Anterior cingulate cortex (tissue), 58 donors: ENCODE measurements around the gene ZNF19.
A peak's percentile ranks its signal among the peaks of the same experiment; 100 is the strongest.

Experiments used
- DNase-seq, 58 donors: peaks; one replicate each; lab custom pipeline; 2025; lab: John Stamatoyannopoulos, UW

Gene ZNF19

DNA sequence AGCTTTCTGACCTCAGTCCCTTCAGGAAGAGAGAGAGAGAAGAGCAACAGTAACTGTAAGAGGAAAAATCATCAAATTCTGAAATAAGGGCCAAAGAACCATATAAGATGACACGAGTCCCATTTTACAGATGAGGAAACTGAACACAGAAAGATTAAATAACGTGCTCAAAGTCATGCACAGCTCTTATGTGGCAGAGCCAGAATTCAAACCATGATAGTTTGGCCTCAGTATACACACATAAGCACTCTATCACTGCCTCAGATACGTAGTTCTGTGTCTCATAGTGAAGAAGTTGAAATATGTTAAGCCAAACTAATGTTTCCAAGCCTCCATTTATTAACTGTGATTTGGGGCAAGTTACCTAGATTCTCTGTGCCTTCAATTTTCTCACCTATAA, 1.9 kb upstream of the ZNF19 start:
- DNase-seq = no peak

DNA sequence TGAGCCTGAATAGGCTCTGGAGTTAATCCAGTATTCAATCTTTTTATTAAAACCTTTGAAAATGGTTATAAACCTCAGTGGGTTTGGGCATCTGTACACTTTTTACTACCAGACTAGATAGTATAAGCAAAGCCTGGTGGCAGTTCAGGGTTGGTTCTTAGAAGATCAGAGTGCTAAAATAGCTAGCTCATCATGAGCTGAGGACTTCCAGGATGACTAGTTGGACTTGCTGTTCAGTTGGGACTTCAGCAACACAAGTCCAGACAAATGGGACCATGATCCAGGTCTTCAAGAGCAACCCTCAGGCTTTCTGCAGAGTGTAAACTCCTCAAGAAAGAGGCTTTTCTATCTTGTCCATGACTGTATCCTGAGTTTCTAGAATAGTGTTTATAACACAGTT, 1.2 kb upstream of the ZNF19 start:
- no peak for DNase-seq

- peak; percentile 47 to 94 (median 84) for DNase-seq
Observed at GRCh38 chr16:71484006-71484893, 4.9 kb downstream of the ZNF19 start.

DNA sequence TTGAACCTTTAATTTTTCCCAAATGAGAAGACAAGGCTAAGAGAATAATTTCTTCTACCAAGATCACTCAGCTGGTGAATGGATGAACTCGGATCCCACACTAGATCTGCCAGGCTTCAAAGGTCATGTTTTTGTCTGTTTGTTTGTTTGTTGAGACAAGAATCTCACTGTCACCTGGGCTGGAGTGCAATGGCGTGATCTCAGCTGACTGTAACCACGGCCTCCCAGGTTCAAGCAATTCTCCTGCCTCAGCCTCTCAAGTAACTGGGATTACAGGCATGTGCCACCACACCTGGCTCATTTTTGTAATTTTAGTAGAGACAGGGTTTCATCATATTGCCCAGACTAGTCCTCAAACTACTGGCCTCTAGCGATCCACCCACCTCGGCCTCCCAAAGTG, 6.6 kb downstream of the ZNF19 start:
- DNase-seq = no peak

DNA sequence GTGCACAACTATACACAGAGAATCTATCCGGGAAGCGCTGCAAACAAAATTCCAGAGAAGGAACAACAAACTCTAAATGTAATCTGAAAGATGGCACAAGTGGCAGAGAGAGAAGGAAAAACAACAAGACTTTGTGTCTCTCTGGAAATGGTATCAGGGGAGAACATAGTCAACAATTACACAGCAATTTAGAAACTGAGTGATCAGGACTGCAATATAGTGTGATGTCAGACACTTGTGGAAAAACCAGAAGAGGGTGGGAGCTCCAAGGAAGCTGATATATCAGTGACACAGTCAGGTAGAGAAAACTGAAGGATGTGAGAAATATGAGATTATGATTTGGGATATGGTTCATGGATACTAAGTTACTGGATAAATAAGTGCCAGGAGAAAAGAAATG, 8.2 kb downstream of the ZNF19 start:
- no peak for DNase-seq

- peak in 13 of 58 donors; percentile 3 to 36 (median 7) for DNase-seq
Observed at GRCh38 chr16:71479420-71479819, 9.7 kb downstream of the ZNF19 start.

- DNase-seq = no peak
Observed at GRCh38 chr16:71476457-71477124, 12.5 kb downstream of the ZNF19 start.

DNA sequence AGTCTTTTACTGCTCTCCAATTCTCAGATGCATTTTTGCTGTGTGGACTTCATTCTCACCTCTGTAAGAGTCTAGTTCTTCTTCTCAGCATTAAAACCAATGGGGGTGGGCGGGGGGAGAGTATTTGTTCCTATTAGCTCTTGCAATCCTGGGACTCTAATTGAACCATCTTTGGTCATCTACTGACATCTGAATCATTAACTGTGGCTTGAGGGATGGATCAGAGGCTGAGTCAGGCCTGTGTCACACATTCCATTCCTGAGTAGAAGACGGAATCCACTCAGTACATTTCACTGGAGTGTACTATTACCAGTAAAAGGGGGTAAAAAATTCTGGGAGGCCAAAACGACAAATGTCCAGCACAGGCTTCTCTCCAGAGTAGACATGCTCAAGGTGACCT, 14.3 kb downstream of the ZNF19 start:
- no peak for DNase-seq

DNA sequence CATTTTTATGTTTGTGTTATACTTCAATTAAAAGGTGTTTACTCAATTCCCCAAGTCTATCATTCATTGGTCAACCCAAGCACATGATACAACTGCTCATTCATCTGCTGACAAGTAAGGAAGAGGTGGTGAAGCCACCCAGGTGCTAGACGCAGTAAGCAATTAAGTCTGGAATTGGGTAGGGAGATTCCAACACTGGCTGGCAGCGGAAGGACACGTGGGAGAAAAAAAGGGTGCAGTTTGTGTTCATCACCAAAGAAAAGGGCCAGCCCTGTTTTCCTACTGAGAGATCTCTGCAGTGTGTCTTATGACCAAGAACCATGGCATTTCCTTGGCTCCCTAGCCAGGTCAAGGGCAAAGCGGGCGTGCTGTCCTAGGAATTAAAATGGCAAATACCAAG, 15.2 kb downstream of the ZNF19 start:
- DNase-seq = no peak

- no peak for DNase-seq
Observed at GRCh38 chr16:71472931-71473330, 16.2 kb downstream of the ZNF19 start.

DNA sequence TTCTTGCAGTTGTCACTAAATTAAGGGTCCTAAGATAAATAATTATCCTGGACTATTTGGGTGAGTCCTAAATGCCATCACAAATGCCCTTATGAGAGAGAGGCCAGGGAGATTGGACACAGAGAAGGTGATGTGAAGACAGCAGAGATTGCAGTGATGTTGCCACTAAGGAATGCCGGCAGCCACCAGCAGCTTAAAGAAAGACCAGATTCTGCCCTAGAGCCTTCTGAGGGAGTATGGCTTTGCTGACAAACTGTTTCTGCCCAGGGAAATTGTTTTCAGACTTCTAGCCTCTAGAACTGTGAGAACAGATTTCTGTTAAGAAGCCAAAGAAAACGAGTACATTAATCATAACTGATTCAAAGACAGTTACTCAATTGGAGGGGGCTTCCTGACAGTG, 17.1 kb downstream of the ZNF19 start:
- DNase-seq = no peak

- peak in 1 of 58 donors; percentile 2 for DNase-seq
Observed at GRCh38 chr16:71467810-71468209, 21.3 kb downstream of the ZNF19 start.

- DNase-seq = no peak
Observed at GRCh38 chr16:71464231-71464630, 24.9 kb downstream of the ZNF19 start.

DNA sequence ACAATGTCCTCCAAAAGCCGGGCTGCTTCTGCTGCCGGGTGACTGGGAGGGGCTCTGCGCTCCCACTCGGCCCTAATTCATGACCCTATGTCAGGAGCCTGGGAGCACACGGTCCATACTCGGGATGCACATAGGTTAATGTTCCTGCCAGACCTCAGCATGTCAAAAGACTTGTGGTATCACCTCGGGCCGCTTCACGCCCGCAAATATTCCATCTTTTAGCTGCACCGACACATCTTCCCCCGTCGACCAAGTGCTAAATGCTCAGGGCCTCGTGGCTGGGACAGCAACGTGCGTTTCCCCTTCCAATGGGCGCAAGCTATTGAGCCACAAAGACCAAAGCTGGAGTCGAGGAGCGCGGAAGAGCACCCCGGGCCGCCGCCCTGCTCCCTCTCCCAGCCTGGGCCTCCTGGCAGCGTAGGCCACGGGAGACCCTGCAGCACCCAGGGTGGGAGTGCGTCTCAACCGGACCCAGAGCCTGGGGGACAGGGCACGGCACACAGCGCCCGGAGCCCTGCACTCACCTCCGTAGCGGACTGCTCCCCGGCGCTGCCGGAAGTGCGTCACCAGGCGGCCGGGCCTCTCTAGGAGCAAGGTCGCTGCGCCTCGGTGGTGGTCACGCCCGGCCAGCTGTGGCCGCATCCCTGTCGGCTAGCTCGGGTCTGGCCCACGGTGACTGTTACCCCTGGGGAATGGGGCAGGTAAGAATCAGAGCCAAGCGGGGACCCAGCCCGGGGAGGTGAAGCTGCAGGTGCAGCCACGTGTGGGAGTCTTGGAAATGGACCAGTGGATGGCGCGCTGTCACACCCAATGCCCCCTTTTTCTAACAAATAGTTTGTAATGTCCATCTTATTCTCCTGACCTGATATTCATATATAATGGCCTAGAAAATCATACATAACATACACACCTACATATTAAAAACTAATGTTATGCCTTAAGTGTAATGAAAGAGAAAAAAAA, 27.2 kb downstream of the ZNF19 start, which contains the start of gene ZNF23:
TSS of gene ZNF23 (minus strand) at position 562 of the 963 bp plus-strand sequence. CDS start 5,451 bp downstream, outside the sequence.
- peak; percentile 24 to 89 (median 80) for DNase-seq

- no peak for DNase-seq
Observed at GRCh38 chr16:71460941-71461340, 28.2 kb downstream of the ZNF19 start.

- no peak for DNase-seq
Observed at GRCh38 chr16:71460236-71460635, 28.9 kb downstream of the ZNF19 start.

DNA sequence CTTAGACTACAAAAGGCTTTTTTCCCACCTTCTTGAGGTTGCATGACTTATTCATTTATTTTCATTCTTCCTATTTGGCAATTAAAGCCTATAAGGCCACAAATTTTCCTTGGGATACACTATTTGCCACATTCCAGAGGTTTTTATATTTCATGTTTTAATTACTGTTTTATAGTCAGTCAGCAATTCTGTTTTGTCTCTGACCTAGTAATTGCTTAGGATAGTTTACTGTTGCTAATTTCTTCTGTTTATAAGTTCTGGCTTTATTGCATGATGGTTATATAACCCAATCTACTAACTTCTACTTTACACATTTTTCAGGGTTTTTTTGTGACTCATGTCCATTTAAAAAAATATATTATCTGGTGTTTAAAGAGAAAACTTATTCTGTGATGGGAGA, 29.6 kb downstream of the ZNF19 start:
- no peak for DNase-seq

DNA sequence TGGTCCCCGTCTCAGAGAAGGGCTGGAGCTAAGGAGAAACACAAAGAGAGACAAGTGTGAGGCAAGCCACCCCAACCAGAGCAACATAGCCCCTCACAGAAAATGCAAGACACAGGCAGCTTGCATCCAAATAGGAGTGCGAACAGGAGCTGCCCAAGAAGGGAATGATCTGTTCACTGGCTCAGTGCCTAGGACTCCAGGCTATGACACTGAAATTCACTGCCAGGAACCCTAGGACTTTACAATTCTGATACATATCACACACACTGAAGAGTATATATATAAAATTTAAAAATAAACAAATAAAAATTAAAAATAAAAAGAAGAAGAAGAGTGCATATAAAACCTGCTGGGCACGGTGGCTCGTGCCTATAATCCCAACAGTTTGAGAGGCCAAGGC, 32.3 kb downstream of the ZNF19 start:
- DNase-seq = no peak

- no peak for DNase-seq
Observed at GRCh38 chr16:71453036-71453435, 36.1 kb downstream of the ZNF19 start.

- no peak for DNase-seq
Observed at GRCh38 chr16:71449020-71449419, 40.1 kb downstream of the ZNF19 start.
